ENCODE results near the gene DCBLD2.

DNA sequence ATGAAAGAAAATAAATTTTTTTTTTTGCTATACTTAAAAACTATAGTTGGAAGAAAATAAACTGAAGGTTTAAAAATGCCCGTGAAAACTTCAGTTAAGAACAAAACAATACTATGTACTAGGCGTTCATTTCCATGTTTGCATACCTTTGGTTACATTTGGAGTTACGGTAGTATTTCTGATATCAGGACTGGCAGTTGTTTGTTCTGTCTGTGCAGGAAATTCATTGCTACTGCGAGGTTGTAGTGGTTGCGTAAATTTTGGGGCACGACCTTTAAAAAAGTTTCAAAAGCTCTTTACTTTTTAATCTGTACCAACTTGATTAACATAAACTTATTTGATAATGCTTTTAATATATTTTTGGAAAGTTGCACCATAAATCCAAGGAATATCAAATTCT lies 90.4 kb downstream of the DCBLD2 start:
- TF ChIP-seq, protein P1, sequence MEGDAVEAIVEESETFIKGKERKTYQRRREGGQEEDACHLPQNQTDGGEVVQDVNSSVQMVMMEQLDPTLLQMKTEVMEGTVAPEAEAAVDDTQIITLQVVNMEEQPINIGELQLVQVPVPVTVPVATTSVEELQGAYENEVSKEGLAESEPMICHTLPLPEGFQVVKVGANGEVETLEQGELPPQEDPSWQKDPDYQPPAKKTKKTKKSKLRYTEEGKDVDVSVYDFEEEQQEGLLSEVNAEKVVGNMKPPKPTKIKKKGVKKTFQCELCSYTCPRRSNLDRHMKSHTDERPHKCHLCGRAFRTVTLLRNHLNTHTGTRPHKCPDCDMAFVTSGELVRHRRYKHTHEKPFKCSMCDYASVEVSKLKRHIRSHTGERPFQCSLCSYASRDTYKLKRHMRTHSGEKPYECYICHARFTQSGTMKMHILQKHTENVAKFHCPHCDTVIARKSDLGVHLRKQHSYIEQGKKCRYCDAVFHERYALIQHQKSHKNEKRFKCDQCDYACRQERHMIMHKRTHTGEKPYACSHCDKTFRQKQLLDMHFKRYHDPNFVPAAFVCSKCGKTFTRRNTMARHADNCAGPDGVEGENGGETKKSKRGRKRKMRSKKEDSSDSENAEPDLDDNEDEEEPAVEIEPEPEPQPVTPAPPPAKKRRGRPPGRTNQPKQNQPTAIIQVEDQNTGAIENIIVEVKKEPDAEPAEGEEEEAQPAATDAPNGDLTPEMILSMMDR (conservative IDR thresholded peaks at IDR 0.05; ENCODE audit: low read depth, low read length) = no peak
- TF ChIP-seq EZH2 (IDR thresholded peaks at IDR 0.05; ENCODE audit: low read length, unreplicated experiment) = no peak
